ENCODE measurements around the gene DNAJC3.
"Not testable (repeated sequence)": the region's sequence is repeated elsewhere in the genome, so short reads cannot be mapped to it uniquely, and the experiment has no call there.

Gene DNAJC3, protein sequence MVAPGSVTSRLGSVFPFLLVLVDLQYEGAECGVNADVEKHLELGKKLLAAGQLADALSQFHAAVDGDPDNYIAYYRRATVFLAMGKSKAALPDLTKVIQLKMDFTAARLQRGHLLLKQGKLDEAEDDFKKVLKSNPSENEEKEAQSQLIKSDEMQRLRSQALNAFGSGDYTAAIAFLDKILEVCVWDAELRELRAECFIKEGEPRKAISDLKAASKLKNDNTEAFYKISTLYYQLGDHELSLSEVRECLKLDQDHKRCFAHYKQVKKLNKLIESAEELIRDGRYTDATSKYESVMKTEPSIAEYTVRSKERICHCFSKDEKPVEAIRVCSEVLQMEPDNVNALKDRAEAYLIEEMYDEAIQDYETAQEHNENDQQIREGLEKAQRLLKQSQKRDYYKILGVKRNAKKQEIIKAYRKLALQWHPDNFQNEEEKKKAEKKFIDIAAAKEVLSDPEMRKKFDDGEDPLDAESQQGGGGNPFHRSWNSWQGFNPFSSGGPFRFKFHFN

DNA sequence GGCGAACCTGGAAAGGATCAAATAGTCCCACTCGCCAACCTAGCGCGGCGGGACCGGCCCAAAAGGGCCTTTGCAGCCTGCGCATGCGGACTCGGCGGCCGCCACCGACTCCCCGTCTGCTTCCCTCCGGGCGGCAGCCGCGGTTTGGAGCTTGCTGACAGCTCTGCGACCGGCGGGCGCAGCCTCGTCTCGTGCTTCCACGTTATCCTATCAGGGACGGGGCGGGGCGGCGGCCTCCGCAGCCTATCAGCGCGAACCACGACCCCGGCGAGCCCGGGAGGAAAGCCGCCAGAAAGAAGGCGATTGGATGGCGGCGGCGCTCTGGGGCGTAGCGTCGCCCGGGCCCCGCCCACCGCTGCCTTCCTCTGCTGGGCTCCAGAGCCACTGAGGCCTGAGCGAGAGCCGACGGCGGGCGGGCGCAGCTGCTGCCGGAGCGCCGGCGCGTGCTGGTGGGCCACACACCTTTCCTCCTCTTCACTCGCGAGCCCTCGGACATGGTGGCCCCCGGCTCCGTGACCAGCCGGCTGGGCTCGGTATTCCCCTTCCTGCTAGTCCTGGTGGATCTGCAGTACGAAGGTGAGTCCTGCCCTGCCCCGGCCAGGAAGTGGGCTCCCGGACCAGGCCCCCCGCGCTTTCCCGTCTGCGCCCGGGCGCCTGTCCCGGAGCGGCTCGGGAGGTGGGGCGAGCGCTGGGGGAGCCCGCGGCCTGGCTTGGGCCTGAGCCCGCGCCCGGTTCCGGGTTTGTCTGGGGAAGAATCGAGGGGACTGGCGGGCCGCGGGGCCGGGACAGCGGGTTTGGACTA is at the start of gene DNAJC3:
Gene DNAJC3, plus strand, starts transcription at position 378 of the 802 bp plus-strand sequence. Its CDS starts 117 bp downstream, at position 495.
- DNase-seq = peak; percentile 97

DNA sequence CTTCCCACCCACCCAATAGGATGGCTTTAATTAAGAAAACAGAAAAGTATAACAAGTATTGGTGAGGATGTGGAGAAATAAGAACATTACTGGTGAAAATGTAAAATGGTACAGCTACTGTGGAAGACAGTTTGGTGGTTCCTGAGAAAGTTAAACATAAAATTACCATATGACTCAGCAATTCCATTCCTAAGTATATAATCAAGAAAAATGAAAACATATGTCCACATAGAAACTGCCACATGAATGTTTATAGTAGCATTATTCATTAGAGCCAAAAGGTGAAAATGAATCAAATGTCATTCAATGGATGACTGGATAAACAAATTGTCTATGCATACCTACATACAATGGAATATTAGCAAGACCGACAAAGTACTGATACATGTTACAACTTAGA is 49.3 kb upstream of the DNAJC3 start:
- DNase-seq = no peak

DNA sequence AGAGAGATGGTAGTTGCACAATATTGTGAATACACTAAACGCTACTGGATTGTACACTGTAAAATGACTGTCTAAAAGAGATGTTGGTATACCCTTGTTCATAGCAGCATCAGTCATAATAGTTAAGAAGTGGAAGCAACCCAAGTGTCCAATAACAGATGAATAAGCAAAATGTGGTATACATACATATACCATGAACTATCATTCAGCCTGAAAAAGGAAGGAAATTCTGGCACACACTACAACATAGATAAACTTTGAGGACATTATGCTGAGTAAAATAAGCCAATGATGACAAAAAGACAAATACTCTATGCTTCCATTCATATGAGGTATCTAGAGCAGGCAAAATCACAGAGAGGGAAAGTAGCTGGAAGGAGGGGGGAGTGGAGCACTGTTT is 48.5 kb upstream of the DNAJC3 start:
- DNase-seq = no peak

DNA sequence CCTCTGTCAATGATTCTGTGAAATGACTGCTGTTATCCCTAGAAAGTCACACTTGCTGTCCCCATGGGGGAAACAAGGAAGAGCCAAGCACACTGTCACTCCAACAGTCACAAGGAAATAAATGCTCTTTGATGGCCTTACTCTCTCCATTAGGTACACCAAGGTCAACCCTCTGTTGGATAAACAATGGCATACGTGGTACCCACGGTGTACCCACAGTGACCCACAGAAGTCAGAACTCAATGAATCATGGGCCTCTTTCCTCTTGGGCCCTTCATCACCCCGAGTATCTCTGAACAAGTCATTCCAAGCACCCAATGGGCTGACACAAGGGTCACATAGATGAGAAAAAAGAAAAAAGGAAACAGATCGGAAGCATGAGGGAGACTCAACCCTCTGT is 47.9 kb upstream of the DNAJC3 start:
- DNase-seq = no peak

DNA sequence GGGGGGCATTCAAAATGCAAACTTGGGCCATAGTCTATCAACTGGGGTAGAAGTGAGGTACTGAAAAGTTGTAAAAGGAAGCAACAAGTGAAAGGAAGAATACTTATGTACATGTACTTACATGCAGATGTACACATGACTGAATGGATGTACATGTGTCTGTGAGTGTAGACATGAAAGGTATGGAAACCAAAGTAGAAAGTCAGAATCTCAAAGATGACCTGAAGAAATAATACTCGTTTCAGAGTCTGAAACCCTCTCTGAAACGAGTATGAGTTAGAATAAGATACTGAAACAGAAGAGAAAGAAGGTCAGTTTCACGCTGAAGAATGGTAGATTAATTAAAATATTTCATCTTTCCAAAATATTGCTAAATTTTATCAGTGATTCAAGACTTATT is 46.3 kb upstream of the DNAJC3 start:
- no peak for DNase-seq

DNA sequence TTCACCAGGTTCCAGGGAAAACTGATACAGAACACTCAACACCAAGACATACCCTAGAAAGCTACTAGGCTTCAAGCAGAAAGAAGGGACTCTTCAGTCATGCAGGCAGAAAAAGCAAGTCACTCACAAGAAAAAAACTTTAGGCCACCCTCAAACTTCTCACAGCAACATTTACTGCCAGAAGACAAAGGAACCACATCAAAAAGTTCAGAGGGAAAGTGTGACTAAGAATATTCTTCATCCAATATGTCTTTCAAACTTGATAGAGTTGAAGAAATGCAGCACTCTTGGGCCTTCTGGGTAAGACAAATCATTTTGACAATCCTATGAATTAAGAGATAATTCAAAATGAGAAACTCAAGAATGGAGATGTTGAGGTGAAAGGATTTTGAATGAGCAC is 40.1 kb upstream of the DNAJC3 start:
- DNase-seq = no peak

DNA sequence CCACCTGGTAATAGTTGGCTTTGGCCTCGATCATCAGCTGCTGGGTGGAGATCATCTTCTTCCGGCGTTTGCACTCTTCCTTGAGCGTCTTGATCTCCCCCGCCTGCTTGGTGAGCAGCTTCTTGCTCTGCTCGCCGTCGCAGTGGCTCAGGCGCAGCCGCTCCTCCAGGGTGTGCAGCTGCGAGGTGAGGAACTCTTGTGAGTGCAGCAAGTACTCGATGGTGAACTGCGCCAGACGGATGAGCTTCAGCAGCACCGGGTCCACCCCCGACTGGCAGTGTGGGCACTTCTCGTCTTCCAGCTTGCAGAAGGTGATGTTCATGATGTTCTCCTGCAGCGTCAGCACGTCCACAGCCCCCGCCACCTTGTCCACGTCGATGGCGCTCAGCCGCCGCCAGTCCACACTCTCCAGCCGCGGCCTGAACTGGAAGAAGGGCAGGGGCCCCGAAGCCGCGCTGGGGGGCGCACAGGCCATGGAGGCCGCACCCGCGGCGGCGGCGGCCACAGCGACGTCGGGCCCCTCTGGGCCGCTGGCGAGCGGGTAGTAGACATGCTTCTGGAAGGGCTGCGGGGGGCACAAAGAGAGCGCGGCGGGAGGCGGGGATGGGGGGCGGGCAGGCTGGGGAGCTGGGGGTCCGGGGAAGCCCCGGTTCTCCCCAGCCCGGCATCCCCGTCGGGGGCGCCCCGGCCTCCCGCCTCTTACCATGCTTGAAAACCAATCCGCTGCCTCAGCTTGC is 35.5 kb upstream of the DNAJC3 start:
- no peak for DNase-seq

DNA sequence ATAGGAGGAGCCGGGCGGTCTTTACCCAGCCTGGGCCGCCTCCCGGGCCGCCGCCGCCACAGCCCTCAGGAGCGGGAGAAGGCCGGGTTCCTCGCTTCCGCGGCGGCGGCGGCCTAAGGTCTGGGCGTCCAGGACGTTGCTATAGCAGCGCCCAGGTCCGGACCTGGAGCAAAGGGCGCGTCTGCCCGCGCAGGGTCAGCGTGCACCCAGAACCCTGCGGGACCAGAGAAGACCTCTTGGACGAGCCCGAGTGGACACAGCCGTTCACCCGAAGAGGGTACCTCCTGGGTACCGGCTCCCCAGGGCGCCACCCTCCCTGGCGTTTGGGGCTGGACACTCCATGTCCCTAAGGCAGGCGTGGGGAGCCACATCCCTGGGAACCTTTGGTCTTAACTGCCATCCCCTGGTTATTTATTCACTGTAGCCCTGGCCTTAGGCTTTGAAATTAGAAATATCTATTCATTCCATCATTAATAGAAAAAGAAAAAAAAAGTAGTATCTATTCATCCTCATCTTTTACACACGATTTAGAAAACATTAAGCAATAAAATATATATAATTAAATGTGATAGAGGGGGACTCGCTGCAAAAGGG is 34.8 kb upstream of the DNAJC3 start:
- no peak for DNase-seq

DNA sequence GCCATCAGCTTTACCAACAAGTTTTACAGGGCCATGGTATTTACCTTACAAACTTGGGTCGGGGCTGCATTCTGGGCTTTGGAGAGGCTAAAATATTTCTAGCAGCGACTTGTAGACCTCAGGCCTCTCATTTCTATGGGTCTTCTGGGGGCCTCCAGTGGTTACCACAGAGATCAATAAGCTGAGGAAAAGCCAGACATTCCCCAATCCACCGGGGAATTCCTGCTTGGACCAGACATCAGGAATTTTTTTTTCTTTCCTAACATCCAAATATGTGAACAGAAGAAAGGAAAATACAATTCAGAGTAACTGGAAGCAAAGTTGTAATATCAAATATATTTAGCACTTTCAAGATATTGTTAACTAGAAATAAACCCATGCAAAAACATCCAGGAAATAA is 33.9 kb upstream of the DNAJC3 start:
- DNase-seq = no peak

DNA sequence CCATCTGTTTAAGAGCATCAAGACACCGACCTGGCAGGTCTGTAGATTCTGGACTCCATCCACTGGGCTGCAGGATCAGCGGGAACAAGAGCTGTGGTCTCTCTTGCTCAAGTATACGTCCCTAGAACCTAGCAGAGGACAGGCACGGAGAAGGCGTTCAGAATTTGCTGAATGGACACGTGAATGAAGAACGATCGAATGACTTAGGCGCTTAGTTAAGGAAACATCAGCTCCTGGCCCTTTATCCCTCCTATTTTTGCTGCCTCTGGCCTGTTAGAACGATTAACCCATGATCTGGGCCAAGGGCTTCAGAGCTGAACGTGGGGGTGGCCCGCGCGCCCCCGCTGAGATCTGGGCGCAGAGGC is 33.4 kb upstream of the DNAJC3 start:
- DNase-seq = no peak

DNA sequence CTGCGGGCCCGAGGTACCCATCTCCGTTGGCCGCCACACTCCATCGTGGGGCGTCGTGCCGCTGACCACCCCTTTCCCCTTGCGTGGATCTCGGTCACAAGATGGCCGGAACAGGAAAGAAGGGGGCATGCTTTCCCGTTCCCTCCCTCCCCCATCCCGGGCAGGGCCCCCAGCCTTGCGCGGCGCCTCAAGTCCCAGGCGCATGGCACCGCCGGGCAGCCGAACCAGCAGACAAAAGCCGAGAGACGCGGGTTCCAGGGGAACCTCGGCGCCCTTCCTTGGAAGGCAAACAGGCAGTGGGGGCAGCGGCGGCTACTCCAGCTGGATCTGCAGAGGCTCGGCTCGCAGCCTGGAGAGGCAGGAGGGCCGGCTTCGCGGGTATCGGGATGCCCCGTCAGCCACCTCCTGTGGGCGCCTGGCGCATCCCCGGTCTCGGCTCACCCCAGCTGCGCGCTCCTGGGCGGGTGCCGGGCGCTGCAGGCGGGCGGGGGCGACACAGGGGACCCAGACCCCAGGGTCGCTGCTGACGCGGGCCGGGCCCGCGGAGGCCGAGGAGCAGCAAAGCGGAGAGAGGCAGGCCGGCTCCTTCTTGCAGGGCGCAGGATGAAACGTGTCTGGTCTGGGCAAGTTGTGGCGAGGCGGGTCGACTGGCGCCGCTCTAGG is 32.9 kb upstream of the DNAJC3 start:
- peak; percentile 45 for DNase-seq

DNA sequence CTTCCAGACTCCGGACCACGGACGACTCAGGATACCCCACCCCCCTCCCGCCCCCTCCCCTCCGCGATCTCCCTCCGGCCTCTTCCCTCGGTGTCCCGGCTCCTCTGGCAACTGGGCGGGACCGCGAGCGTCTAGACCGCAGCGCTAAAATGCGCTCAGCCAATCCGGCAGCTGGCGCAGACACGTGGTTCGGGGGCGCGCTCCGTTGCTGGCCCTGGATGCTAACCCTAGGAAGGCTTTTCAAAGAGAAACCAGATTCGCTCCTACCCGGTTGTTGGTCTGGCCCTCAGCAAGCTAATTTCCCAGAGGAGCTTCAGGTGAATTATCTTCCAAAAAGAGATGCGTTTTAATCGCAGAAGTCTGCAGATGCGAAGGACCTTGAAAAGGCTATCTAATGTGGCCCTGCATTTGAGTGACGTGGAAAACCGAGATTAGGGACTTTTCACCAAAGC is 32.3 kb upstream of the DNAJC3 start, which contains the start of gene DZIP1:
Gene DZIP1, minus strand, starts transcription at position 106 of the 452 bp plus-strand sequence. CDS start 2,677 bp downstream, outside the sequence.
- DNase-seq = peak; percentile 87

DNA sequence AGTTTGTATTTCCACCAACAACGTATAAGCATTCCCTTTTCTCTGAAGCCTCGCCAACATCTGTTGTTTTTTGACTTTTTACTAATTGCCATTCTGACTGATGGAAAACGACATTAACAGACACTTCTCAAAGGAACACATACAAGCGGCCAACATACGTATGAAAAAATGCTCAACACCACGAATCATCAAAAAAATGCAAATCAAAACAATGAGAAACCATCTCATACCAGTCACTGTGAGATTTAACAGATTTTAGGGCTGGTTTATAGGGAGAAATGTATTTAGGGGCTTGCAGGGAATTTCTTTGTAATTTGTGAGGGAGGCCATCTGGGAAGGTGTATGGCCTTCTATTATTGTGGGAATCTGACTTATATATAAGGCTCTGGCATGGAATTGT is 29.6 kb upstream of the DNAJC3 start:
- DNase-seq = no peak

DNA sequence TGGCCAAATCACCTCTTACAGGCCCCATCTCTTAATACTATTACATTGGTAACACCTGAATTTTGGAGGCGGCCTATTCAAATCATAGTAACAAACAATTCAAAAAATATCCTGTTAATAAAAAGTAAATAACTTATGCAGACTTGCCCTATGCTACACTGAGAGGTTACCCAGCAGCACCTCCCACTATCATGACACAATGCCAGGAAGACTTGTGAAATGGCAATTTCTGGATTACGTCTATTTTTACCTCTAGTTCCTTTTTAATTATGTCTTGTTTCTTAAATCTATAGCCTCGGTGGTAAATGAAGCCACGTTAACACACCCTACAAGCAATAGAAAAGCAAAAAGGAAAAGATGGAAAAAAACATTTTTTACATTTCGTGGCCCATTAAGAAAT is 26.2 kb upstream of the DNAJC3 start:
- DNase-seq = no peak

DNA sequence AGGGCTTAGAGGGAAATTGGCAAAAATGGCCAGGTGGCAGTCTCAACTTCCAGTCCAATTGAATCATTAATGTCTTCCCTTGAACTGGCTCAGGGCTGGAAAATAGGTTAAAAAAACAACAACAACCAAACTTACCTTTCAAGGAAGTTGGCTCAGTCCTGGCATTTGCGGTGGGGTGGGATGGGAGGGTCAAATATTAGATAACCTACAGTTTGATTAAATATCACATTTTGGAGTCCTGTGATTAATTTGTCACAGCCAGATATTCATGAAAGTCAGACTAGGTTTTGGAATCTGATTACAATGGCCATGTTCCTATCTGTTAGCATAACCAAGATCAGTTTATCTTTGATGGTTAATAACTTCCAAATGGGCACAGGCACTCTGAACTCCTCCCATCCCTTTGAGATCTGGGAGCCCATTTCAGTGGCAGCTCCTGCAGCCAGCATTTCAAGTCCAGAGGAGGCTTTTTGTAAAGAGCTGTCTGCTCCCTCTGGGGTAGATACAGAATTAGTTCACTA is 24.6 kb upstream of the DNAJC3 start:
- no peak for DNase-seq

DNA sequence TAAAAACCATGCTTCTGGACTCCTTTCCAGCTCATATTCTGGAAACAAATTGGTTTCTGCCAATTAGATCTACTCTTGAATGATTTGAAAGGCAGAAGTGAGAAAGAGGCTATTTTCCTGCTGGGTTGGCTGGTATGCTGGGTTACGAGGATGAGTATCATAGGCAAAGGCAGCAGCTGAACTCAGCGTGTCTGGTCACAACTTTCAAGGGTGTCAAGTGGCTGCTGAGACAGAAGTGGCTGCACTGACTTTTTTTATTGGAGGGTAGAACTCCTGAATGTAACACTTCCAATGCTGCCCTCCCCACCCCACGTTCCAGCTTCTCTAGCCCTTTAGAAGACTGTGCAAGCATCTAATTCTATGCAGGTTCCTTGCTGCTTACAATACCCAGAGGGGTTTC is 24.1 kb upstream of the DNAJC3 start:
- DNase-seq = no peak

DNA sequence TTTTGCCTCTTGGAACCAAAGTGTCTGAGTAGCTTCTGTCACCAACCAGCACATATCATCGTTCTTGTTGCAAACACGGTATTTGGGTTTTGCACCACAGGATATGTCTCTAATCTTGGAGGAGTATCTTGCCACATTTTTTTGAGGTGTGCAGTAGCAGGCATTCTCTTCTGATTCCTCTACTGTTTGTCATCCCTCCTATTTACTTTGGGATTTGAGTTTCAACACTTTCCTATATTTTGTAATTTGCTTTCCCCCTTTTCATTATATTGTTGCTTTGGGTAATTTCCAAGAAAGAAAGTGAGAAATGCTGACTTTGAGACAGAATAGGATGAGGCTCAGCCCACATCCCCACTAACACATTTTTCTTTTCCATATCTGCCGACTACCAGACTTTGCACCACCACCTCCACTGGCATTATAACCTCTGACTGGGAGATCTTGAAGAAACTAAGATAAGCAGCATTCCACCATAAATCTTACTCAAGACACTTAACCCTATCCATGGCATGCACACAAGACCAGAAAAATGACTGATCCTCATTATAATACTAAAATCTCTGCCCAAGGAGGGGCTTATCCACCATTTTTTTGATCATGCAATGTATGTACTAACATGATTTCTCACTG is 20.4 kb upstream of the DNAJC3 start:
- DNase-seq = peak; percentile 89

DNA sequence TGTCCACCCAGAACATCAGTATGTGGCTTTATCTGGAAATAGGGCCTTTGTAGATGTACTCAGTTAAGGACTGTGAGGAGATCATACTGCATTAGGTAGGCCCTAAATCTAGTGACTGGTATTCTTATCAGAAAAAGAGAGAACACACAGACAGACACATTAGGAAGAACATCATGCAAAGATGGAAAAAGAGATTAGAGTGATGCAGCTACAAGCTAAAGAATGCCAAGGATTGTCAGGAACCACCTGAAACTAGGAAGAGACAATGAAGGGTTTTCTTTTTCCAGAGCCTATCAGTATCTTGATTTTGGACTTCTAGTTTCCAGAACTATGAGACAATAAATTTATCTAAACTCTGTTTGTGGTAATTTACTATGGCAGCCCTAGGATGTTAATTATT is 17.4 kb upstream of the DNAJC3 start:
- DNase-seq = no peak

DNA sequence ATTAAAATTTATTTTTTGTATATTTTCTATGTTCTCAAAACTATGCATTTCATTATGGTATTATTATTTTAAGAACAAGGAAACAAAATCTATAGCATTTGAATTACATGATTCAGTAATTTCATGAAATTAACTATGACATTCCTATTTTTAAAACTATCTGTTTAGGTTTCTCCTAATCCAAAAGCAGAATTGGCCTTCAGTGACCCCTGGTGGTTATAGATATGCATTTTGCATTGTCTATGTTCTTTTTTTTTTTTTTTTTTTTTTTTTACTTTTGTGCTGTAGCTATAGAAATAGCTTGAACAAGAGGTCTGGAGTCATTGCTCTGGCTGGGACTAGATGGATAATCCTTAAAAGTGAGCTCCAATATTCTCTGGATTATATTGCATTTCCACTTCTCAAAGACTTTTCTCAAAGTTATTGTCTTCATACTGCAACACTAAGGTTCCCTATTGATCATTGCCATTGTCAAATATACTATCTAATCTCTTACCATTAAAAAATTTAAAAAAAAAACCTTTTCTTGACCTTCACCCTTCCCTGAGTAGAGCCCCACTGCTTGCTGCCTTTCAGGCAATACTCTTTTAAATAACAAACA is 15.9 kb upstream of the DNAJC3 start:
- peak; percentile 27 for DNase-seq

DNA sequence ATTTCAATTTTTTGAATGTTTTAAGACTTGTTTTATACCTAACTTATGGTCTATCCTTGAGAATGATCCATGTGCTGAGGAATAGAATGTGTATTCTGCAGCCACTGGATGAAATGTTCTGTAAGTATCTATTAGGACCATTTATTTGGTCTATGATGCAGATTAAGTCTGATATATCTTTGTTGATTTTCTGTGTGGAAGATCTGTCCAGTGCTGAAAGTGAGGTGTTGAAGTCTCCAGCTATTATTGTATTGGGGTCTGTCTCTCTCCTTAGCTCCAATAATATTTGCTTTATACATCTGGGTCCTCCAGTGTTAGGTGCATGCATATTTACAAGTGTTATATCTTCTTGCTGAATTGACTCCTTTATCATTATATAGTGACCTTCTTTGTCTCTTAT is 9.7 kb upstream of the DNAJC3 start:
- not testable (repeated sequence) for DNase-seq

DNA sequence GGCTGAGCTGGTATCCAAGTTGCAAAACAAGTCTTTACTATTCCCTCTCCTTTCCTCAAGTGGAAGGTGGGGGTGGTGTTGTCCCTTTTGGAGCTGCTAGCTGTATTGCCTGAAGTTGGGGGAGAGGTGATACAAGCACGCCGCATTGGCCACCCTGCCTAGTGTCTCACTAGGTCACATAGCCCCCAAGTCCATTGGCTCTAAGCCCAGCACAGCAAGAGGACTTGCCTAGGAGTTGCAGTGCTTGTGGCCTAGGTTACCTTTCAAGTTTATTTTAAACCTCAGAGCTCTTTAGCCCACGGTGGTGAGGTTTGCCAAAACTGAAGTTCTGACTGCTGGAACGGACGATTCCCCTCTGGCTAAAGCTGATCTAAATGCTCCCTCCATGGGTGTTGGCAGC is 5.3 kb upstream of the DNAJC3 start:
- DNase-seq = no peak
